Measurements from ENCODE around the gene RAB3IL1. TPM values are rescaled to one million over a fixed set of nuclear protein-coding genes. Genes with fewer than 3 reads are reported as not detected.
A peak's percentile ranks its signal among the peaks of the same experiment; 100 is the strongest.

Gene RAB3IL1
- total RNA-seq, 1 experiment from 2014 or later, result 18.1 TPM

DNA sequence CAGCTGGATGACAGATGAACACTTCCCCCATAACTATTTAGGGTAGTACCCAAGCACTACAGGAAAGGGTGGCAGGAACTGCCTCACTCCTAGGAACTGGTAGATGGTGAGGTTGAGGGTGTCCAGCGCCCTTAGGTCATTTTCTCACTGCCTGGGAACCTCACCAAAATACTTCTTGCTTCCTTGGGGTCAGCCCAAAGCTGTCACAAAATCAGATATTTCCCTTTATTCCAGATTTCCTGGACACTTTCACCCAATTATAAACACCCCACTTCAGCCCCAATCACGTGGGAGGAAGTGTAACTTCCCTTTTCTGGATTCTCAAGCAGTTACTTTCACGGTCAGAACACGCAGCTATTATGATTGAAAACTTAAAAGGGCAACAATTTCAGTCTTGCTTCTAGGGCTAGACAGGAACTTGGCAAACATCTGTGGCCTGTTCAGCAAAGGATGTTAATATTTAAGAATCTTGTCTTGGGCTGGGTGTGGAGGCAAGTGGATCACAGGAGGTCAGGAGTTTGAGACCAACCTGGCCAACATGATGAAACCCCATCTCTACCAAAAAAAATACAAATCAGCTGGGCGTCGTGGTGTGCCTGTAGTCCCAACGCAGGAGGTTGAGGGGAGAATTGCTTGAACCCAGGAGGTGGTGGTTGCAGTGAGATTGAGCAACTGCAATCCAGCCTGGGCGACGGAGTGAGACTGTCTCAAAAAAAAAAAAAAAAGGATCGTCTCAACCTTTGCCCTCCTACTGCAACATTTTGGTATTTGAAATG, 46.1 kb upstream of the RAB3IL1 start:
- no peak overlapping the region for H3K4me3 ChIP-seq (replicated peaks in 1 of 2; ENCODE audit: low read depth in 1 of 2, low read length in 2 of 2)
- ATAC-seq, result peak; percentile 7
- H3K9ac ChIP-seq (ENCODE audit: low read length), result no peak overlapping the region
- H2AFZ ChIP-seq (ENCODE audit: low read depth, low read length, poor library complexity, severe bottlenecking), result no peak overlapping the region
- H4K20me1 ChIP-seq (ENCODE audit: insufficient read depth), result peaks cover 21% of the 10 kb centered on the region; the same call in 1 of the 2 replicates
- peaks cover 6 to 37% of the 10 kb centered on the region in 2 experiments for H3K36me3 ChIP-seq (ENCODE audit: control insufficient read depth in 1 of 2, insufficient read depth in 2 of 2, low read length in 2 of 2)
- H3K9me3 ChIP-seq (ENCODE audit: control insufficient read depth in 1 of 2, insufficient read depth in 1 of 2, low read depth in 1 of 2, low read length in 2 of 2), result no peaks in the 10 kb centered on the region
- no peaks in the 10 kb centered on the region for H3K27me3 ChIP-seq (ENCODE audit: insufficient read depth, low read length)
- peaks cover 36% of the 10 kb centered on the region for H3K79me2 ChIP-seq (ENCODE audit: insufficient read depth, low read length)
- ChIA-PET RAD21 (ENCODE audit: low non-redundant PET in 1 of 2, low total read pairs in 2 of 2, uncharacterized antibody in 2 of 2, unreplicated experiment in 2 of 2) (no interaction called here), POLR2A (interaction anchor here (0.6 to 10.2 kb wide), 18 partner anchors 8 to 148 kb away, joined by 3 to 77 read pairs (median 6); partner anchors contain the start of gene BEST1), CTCF (interaction anchor here (1.5 to 2.6 kb wide), 3 partner anchors 64 to 166 kb away, joined by 6 to 8 read pairs (median 6); no protein-coding TSS in a partner anchor)
- intact Hi-C loops (cut with micrococcal nuclease), result loop anchor here (1.0 to 5.0 kb wide), 2 partner anchors 66 to 91 kb away; no protein-coding TSS in a partner anchor
- H3K4me2 ChIP-seq (ENCODE audit: low read length), result no peak overlapping the region
- peaks cover 5 to 65% of the 10 kb centered on the region in 2 experiments for H3K4me1 ChIP-seq (ENCODE audit: control insufficient read depth in 1 of 2, insufficient read depth in 2 of 2, low read length in 2 of 2)
- H3K9me2 ChIP-seq (ENCODE audit: insufficient read depth), result no peaks in the 10 kb centered on the region
- no peak for DNase-seq (ENCODE audit: low read depth, low spot score)
- TF ChIP-seq POLR2A (IDR thresholded peaks at IDR 0.05; ENCODE audit: borderline replicate concordance, extremely low read depth, insufficient read depth, insufficient read length) (peak; percentile 27), POLR2AphosphoS5 (IDR thresholded peaks at IDR 0.05; ENCODE audit: low read depth, low read length) (peak; percentile 38), RAD21 (IDR thresholded peaks at IDR 0.05; ENCODE audit: low read depth) (no peak)
- TF ChIP-seq, protein P1, sequence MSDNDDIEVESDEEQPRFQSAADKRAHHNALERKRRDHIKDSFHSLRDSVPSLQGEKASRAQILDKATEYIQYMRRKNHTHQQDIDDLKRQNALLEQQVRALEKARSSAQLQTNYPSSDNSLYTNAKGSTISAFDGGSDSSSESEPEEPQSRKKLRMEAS (IDR thresholded peaks at IDR 0.05), result no peak
- no TSS peak for BruUV-seq (replicated peaks)
- H3K27ac ChIP-seq (ENCODE audit: low read depth, low read length), result no peak overlapping the region

DNA sequence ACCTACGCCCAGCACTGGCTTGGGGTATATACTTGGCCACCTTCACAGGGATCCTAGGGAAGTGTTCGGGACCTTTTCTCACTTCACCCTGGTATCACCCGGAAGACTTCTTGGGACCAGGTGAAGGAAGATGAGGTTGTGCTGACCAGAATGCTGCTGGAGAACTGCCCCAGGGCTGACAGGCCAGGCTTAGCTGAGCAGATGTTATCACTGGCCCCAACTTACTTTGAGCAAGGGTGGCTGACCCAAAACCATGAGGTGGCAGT, 45.6 kb upstream of the RAB3IL1 start:
- no peak overlapping the region for H3K4me2 ChIP-seq (ENCODE audit: low read length)
- RAD21 ChIA-PET (ENCODE audit: low non-redundant PET in 1 of 2, low total read pairs in 2 of 2, uncharacterized antibody in 2 of 2, unreplicated experiment in 2 of 2), result no interaction called here
- peaks cover 31% of the 10 kb centered on the region for H3K79me2 ChIP-seq (ENCODE audit: insufficient read depth, low read length)
- POLR2A ChIA-PET, result interaction anchor here (0.6 to 10.2 kb wide), 14 partner anchors 8 to 119 kb away, joined by 3 to 77 read pairs (median 6); partner anchors contain the start of gene BEST1
- CTCF ChIA-PET, result interaction anchor here (1.1 to 2.6 kb wide), 5 partner anchors 15 to 166 kb away, joined by 5 to 10 read pairs (median 6); no protein-coding TSS in a partner anchor
- no peaks in the 10 kb centered on the region for H3K27me3 ChIP-seq (ENCODE audit: insufficient read depth, low read length)
- H4K20me1 ChIP-seq (ENCODE audit: insufficient read depth), result peaks cover 21% of the 10 kb centered on the region; the same call in 1 of the 2 replicates
- no peak overlapping the region for H3K9ac ChIP-seq (ENCODE audit: low read length)
- BruUV-seq (replicated peaks), result no TSS peak
- H3K9me2 ChIP-seq (ENCODE audit: insufficient read depth), result no peaks in the 10 kb centered on the region
- peaks cover 3 to 60% of the 10 kb centered on the region in 2 experiments; a peak in 3 of 4 replicates for H3K4me1 ChIP-seq (ENCODE audit: control insufficient read depth in 1 of 2, insufficient read depth in 2 of 2, low read length in 2 of 2)
- DNase-seq (ENCODE audit: low read depth, low spot score) (no peak), ATAC-seq (peak; percentile 6)
- H3K9me3 ChIP-seq (ENCODE audit: control insufficient read depth in 1 of 2, insufficient read depth in 1 of 2, low read depth in 1 of 2, low read length in 2 of 2), result no peaks in the 10 kb centered on the region
- TF ChIP-seq, protein P2, sequence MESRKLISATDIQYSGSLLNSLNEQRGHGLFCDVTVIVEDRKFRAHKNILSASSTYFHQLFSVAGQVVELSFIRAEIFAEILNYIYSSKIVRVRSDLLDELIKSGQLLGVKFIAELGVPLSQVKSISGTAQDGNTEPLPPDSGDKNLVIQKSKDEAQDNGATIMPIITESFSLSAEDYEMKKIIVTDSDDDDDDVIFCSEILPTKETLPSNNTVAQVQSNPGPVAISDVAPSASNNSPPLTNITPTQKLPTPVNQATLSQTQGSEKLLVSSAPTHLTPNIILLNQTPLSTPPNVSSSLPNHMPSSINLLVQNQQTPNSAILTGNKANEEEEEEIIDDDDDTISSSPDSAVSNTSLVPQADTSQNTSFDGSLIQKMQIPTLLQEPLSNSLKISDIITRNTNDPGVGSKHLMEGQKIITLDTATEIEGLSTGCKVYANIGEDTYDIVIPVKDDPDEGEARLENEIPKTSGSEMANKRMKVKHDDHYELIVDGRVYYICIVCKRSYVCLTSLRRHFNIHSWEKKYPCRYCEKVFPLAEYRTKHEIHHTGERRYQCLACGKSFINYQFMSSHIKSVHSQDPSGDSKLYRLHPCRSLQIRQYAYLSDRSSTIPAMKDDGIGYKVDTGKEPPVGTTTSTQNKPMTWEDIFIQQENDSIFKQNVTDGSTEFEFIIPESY (IDR thresholded peaks at IDR 0.05; ENCODE audit: extremely low read depth, insufficient replicate concordance, low read length), result no peak
- TF ChIP-seq POLR2A (IDR thresholded peaks at IDR 0.05; ENCODE audit: borderline replicate concordance, extremely low read depth, insufficient read depth, insufficient read length), result peak; percentile 13
- no peak overlapping the region for H3K4me3 ChIP-seq (replicated peaks in 1 of 2; ENCODE audit: low read depth in 1 of 2, low read length in 2 of 2)
- H3K36me3 ChIP-seq (ENCODE audit: control insufficient read depth in 1 of 2, insufficient read depth in 2 of 2, low read length in 2 of 2), result peaks cover 6 to 37% of the 10 kb centered on the region in 2 experiments
- intact Hi-C loops (cut with micrococcal nuclease), result loop anchor here (1.0 to 5.0 kb wide), 2 partner anchors 66 to 91 kb away; no protein-coding TSS in a partner anchor
- H3K27ac ChIP-seq (ENCODE audit: low read depth, low read length), result no peak overlapping the region
- no peak overlapping the region for H2AFZ ChIP-seq (ENCODE audit: low read depth, low read length, poor library complexity, severe bottlenecking)

All from HCT116 (cell line).